Measurements from ENCODE around the gene KRTAP10-10.
"Not testable (repeated sequence)": the region's sequence is repeated elsewhere in the genome, so short reads cannot be mapped to it uniquely, and the experiment has no call there.

The KRTAP10-10 gene

DNA sequence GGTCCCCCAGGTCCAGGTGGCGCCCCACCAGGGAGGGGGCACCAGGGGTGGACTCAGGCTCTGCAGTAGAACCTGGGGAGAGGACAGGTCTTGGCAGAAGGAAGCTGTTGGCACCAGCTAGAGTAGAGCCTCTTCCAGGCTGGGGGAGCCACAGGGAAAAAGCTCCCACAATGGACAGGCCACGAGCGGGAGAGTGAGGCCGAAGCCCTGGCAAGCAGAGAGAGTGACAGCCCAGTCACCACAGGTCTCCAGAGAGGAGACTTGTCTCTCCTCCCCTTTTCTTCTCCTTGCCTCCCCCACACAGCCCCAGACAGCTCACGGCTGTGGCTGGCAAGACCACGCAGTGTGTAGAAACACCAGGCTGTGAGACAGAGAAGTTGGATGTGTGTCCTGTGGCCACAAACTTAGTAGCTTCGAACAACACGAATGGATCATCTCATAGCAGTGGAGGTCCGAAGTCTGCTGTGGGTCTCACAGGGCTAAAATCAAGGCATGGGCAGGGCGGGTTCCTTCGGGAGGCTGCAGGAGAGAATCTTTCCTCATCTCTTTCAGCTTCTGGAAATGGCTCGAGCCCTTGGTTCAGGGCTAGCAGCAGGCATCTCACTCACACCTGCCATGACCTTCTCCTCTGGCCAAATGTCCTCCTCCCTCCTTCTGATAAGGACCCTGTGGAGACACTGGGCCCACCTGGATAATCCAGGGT is 14.0 kb downstream of the KRTAP10-10 start:
- no peak for DNase-seq (ENCODE audit: low read depth)

DNA sequence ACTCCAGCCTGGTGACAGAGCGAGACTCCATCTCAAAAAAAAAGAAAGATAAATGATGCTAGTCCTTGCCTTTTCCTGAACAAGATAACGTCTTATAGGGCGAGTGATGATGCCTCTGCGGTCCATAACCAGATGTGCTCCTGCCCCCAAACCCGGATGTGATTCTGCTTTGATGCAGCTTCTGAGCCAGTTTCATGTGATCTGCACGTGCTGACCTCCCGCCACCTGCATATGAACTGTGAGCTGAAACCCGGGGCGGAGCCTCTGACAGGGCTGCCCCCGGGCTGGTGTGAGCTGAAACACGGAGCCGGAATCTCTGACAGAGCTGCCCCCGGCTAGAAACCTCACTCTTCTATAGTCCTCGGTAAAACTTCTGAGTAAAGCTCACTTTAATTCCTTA is 16.0 kb downstream of the KRTAP10-10 start:
- DNase-seq (ENCODE audit: low read depth): no peak

- no peak for DNase-seq (ENCODE audit: low read depth)
Measured at GRCh38 chr21:44653656-44654575, 16.8 kb downstream of the KRTAP10-10 start.

DNA sequence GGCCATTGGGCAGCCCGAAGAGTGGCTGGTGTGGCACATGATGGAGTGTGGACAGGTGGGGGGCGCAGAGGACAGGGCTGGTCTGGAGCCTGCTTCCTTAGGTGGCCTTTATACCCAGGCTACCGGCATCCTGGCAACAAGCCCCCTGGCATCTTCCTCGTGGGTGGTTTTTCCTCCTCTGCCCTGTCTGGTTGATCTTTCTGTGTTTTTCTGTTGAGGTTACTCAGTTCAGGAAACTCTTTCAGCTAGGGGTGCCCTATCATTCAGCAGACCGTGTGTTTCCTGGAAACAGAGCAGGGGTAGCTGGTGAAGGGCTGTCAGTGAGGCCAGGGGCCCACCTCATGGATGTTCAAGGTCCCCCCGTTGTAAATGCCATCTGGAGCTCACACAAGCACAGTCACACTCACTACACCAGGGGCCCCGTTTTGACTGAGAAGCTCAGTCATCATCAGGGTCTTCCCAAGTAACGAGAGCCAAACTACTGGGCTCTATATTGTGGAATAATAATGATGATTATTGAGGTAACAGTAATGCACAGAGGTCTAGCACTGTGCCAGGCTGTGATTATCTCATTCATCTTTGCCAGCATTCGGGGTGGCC is 17.5 kb downstream of the KRTAP10-10 start, which contains the start of gene KRTAP12-4:
TSS of gene KRTAP12-4 (minus strand) at position 84 of the 600 bp plus-strand sequence. CDS start at position 39, 45 bp downstream.
- no peak for DNase-seq (ENCODE audit: low read depth)

- no peak for DNase-seq (ENCODE audit: low read depth)
Measured at GRCh38 chr21:44656868-44657267, 19.7 kb downstream of the KRTAP10-10 start.

DNA sequence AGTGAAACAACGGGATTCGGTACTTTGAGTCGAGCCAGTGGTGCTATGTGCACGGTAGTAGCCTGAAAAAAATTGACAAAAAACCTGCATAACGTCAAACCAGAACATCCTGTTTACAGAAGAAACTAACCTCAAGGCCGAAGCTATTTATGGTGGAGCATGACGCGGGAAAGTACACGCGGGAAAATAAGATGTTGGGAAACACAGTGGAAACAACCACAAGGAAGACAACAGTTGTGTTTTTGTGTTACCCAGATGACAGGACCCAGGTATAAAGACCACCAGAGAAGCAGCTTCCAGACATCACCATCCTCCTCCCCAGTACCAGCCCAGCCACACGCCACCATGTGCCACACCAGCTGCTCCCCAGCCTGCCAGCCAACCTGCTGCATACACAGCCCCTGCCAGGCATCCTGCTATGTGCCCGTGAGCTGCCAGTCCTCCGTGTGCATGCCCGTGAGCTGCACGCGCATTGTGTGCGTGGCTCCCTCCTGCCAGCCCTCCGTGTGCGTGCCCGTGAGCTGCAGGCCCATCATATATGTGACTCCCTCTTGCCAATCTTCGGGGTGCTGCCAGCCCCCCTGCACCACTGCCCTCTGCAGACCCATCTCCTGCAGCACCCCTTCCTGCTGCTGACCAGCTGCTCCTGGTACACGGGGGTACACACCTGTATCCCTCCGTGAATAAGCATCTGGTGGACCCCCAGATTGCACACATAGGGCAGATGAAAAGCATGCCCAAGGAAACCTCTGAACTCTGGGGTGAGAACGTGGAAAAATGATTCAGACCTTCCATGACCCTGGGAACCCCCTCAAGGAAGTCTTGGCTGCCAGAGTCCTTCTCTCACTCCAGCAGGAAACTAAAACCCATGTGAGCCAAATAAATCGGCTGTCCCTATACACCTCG is 20.7 kb downstream of the KRTAP10-10 start, which contains the start of gene KRTAP12-3:
TSS of gene KRTAP12-3 (plus strand) at position 298 of the 906 bp plus-strand sequence. CDS start at position 346, 48 bp downstream.
- no peak for DNase-seq (ENCODE audit: low read depth)

- no peak for DNase-seq (ENCODE audit: low read depth)
Measured at GRCh38 chr21:44658541-44658910, 21.4 kb downstream of the KRTAP10-10 start.

DNA sequence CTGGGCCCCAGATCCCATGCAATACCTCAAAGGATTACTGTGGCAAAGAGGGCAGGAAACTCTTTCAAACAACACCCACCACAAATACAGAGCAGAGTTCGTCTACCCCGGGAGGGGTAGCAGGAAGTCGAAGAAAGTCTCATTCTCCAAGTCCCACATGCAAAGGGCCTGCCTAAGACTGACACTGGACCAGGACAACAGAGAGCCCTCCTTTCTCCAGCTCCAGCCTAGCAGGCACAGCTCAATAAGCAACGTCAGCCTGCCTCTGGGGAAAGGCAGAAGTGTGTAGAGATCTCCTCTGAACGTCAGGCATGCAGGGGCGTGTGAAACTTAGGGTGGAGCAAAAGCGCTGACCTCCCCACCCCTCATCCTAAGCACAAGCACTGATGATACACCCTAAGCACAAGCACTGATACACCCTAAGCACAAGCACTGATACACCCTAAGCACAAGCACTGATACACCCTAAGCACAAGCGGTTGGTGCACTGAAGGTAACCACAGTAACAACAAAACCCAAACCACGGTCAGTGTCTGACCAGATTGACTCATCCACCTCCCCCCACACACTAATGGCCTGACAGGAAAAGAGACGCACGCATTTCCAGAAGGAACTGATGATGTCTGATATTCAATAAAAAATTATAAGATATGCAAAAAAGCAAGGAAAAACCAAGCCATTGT is 21.9 kb downstream of the KRTAP10-10 start:
- DNase-seq (ENCODE audit: low read depth): no peak

GRCh38 chr21:44661567-44661966 is 24.4 kb downstream of the KRTAP10-10 start:
- DNase-seq (ENCODE audit: low read depth): not testable (repeated sequence)

GRCh38 chr21:44664691-44665090 is 27.5 kb downstream of the KRTAP10-10 start:
- DNase-seq (ENCODE audit: low read depth): no peak

GRCh38 chr21:44666401-44667320 is 29.5 kb downstream of the KRTAP10-10 start, which contains the start of gene KRTAP12-2:
Gene KRTAP12-2, minus strand, starts transcription at chr21:44666927. Its CDS starts 41 bp downstream, at chr21:44666886.
- DNase-seq (ENCODE audit: low read depth): no peak

DNA sequence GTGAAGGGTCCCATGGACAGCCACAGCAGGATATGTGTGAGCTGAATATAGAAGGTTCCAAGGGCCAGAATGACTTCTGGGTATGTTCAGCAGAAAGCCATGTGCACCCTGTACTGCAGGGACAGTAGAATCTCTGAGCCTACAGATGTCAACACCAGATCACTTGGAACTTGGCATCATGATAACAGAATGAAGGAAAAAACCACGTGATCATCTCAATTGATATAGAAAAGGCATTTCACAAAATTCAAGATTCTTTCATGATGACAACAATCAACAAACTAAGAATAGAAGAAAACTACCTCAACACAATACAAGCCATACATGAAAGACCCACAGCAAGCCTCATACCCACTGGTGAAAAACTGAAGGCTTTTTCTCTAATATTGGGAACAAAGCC is 30.5 kb downstream of the KRTAP10-10 start:
- no peak for DNase-seq (ENCODE audit: low read depth)

DNA sequence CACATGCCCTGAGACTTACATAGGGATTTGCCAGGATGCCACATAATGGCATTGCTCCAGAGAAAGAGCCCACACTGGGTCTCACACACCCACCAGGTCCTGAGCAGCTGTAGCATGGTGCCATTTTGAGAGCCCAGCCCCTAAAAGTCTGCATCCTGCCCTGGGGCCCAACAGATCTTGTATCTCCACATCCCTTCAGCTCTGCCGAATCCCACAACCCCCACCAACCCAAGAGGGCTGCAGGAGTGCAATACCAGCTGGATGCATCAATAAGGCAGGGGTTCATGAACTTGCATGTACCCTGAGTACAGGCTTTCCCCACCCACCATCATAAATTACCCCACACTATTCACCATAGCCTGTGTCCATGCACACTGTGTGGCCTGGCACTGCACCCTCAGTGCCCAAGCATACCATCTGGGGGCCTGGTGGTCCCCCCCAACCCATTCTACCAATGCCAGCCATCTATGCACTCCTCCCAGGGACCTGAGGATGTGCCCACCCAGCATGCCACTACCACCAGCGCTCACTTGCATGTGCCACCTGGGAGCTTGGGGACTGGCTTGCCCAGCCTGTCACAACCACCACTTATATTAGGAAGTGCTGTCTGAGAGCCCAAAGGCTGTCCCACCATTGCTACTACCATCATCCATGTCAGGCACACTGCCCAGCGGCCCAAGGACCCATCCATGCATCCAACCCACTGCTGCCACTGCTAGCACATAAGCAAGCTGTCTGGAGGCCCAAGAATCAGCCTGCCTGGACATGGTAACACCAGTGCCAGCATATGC is 33.7 kb downstream of the KRTAP10-10 start:
- no peak for DNase-seq (ENCODE audit: low read depth)

DNA sequence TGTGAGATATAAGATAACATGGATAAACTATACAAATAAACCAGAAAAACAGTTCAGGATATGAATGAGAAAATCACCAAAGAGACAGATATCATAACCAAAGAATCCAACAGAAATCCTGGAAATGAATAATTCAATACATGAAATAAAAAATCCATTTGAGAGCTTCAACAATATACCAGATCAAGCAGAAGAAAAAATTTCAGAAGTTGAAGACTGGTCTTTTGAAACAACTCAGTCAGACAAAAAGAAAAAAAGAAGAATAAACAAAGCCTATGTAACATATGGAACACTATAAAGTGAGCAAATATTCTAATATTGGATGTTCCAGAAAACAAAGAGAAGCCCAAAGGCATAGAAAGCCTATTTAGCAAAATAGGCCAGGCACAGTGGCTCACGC is 34.8 kb downstream of the KRTAP10-10 start:
- DNase-seq (ENCODE audit: low read depth): no peak

GRCh38 chr21:44677881-44678280 is 40.7 kb downstream of the KRTAP10-10 start:
- no peak for DNase-seq (ENCODE audit: low read depth)

DNA sequence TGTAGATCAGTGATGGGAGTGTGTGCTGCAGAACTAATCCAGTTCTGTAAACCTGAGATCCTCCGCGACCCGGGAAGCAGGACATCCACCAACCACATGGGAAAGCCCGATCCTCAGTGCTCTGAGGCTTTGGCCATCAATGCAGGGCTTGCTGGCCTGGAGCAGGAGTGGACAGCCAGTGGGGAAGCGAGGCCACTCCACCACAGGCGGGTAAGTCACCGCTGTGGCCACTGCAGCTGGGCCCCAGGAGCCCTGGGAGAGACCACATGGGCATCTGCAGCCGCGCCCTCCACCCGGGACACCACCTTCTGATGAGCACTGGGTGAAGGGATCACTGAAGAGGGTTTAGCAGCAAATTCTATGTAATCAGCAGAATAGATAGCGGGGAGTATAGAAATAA is 44.0 kb downstream of the KRTAP10-10 start:
- no peak for DNase-seq (ENCODE audit: low read depth)

GRCh38 chr21:44681861-44682579 is 44.9 kb downstream of the KRTAP10-10 start, which contains the start of gene KRTAP12-1:
Gene KRTAP12-1, minus strand, starts transcription at chr21:44682163. Its CDS starts 40 bp downstream, at chr21:44682123.
- no peak for DNase-seq (ENCODE audit: low read depth)

DNA sequence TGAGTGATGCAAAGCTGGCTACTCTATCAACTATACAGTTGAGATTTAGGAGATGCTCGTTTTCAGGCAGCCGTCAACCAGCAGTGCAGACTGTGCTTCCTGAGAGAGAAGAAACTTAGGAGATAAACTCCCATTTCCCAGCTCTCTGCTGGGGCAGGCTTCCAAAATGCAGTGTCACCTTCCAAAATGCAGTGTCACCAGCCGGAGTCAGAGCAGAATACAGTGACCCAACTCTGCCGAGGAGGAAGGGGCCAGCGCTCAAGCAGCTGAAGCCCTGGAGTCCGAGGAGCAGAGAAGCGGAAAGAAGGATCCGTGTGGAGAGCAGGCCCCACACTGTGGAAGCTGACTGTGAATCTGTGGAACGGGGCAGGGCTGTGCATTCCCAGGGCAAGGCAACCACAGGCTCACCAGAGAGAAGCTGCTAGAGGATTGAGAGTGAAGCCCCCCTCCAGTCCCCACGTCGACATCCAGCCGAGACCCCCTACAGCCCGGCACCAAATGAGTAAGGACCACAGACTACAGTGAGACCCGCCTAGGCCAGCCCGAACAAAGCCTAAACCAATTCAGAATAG is 45.5 kb downstream of the KRTAP10-10 start:
- DNase-seq (ENCODE audit: low read depth): no peak
